ENCODE results near the gene TASOR2. TPM values are rescaled to one million over a fixed set of nuclear protein-coding genes. Genes with fewer than 3 reads are reported as not detected.

The TASOR2 gene
- total and polyA plus RNA-seq, 8 donors: 10.7 to 36.9 (median 29.3) TPM

DNA sequence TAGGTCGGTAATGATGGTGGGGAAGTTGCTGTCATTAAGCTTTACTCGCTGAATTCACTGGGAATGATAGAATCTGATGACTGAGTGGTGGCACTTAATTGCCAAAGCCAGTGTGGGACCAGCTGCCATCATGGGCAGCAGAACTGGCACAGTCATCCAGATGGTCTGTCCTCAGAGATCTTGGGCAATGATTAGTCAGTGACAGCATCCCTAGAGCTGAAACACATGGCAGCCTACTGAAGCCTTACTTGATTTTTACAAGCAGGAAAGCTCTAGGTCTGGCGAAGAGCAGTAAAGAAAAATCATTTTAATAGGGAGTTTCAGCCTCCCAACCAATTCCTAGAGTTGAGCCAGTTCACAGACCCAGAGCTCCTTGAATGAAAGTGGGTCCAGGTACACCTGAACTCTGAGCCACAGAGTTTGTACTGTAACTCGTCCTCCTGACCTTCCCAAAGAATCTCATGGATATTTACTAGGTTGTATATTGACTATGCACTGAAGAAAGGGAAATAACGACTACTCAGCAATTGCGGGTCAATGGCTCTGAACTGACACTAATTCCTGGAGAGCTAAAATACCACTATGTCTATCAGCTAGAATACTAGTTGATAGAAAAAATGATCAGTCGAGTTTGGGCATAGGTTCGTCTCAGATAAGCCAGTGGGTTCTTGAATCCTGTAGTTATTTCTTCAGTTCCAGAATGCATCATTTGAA lies 13.8 kb upstream of the TASOR2 start:
- intact Hi-C loops (cut with DNase I): loop anchor here in 2 of 3 donors (10.0 kb wide), 2 partner anchors 194 to 204 kb away; no protein-coding TSS in a partner anchor
- DNase-seq (no peak), FAIRE-seq (no peak), ATAC-seq (no peak)
- 55 to 73% methylated on average over 8 of the region's 8 CpGs for WGBS, 2 donors
- Histone ChIP-seq H3K4me3 (no peak overlapping the region), H3K4me1 (peaks cover 4 to 9% (median 4%) of the 10 kb centered on the region in 3 donors), H3K36me3 (no peaks in the 10 kb centered on the region), H3K9me3 (no peaks in the 10 kb centered on the region), H3K27me3 (no peaks in the 10 kb centered on the region), H3K27ac (no peak overlapping the region)
- no peak for TF ChIP-seq CTCF (IDR thresholded peaks at IDR 0.05)

DNA sequence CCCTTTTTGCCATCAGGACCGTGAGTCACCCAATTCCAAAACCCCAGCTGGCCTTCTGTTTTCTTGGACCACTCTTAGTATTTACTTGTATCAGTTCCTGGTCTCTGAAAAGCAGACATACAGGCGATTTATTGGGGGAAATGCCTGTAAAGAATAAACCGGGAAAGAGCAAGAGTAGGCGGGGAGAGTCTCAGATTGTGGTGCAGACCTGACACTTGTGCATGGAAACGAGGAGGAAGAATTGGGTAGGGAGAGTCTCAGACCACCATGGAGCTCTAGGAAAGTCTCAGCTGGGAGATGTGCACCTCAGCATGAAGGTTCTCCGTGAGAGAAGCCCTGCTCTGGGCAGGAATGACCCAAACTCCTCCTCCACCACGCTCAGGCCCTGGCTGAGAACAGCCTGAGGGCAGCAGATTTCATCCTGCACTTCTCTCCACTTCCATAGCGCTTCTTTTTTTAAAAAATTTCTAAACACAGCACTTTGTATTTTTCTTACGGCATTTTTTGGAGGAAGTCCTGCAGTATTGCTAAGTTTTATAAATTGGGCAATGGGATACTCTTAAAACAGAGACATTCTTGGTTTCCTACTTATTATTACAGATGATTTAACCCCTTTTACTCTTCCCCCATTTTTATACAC lies 6.1 kb upstream of the TASOR2 start:
- intact Hi-C loops (cut with DNase I): loop anchor here in 2 of 3 donors (10.0 kb wide), 2 partner anchors 186 to 196 kb away; no protein-coding TSS in a partner anchor
- no peak for FAIRE-seq
- TF ChIP-seq CTCF (IDR thresholded peaks at IDR 0.05): no peak
- Histone ChIP-seq H3K27me3 (no peaks in the 10 kb centered on the region), H3K9me3 (no peaks in the 10 kb centered on the region), H3K36me3 (no peaks in the 10 kb centered on the region), H3K4me1 (no peaks in the 10 kb centered on the region), H3K4me3 (no peak overlapping the region), H3K27ac (no peak overlapping the region)
- no peak for ATAC-seq
- 79 to 87% methylated on average over 9 of the region's 9 CpGs for WGBS, 2 donors
- no peak for DNase-seq

GRCh38 chr10:5679037-5679435 lies 5.6 kb upstream of the TASOR2 start:
- intact Hi-C loops (cut with DNase I): loop anchor here in 2 of 3 donors (10.0 kb wide), 2 partner anchors 186 to 196 kb away; no protein-coding TSS in a partner anchor
- H3K27ac ChIP-seq: no peak overlapping the region
- no peaks in the 10 kb centered on the region for H3K27me3 ChIP-seq
- ATAC-seq (no peak), DNase-seq (no peak), FAIRE-seq (no peak)
- H3K4me1 ChIP-seq: no peaks in the 10 kb centered on the region
- 81 to 83% methylated on average over 3 of the region's 3 CpGs for WGBS, 2 donors
- no peaks in the 10 kb centered on the region for H3K36me3 ChIP-seq
- no peaks in the 10 kb centered on the region for H3K9me3 ChIP-seq
- H3K4me3 ChIP-seq: no peak overlapping the region
- TF ChIP-seq CTCF (IDR thresholded peaks at IDR 0.05): no peak

- Histone ChIP-seq H3K27ac (no peak overlapping the region), H3K27me3 (no peaks in the 10 kb centered on the region), H3K4me1 (no peaks in the 10 kb centered on the region), H3K9me3 (no peaks in the 10 kb centered on the region), H3K4me3 (no peak overlapping the region), H3K36me3 (no peaks in the 10 kb centered on the region)
- DNase-seq (no peak), FAIRE-seq (no peak), ATAC-seq (no peak)
- no peak for TF ChIP-seq CTCF (IDR thresholded peaks at IDR 0.05)
- intact Hi-C loops (cut with DNase I): loop anchor here in 2 of 3 donors (10.0 kb wide), 2 partner anchors 185 to 195 kb away; no protein-coding TSS in a partner anchor
- 60 to 70% methylated on average over 2 of the region's 2 CpGs for WGBS, 2 donors
Observed at GRCh38 chr10:5679606-5680005, 5.0 kb upstream of the TASOR2 start.

- Histone ChIP-seq H3K9me3 (no peaks in the 10 kb centered on the region), H3K4me3 (no peak overlapping the region), H3K4me1 (peaks cover 7 to 10% (median 9%) of the 10 kb centered on the region in 3 donors), H3K36me3 (no peaks in the 10 kb centered on the region), H3K27ac (no peak overlapping the region), H3K27me3 (no peaks in the 10 kb centered on the region)
- ATAC-seq: no peak
- 63 to 66% methylated on average over 5 of the region's 5 CpGs for WGBS, 2 donors
- no peak for DNase-seq
- no peak for TF ChIP-seq CTCF (IDR thresholded peaks at IDR 0.05)
- intact Hi-C loops (cut with DNase I): no loop called here
- FAIRE-seq: no peak
Observed at GRCh38 chr10:5681930-5682329, 2.7 kb upstream of the TASOR2 start.
